Measurements from ENCODE around the gene RNF114.

DNA sequence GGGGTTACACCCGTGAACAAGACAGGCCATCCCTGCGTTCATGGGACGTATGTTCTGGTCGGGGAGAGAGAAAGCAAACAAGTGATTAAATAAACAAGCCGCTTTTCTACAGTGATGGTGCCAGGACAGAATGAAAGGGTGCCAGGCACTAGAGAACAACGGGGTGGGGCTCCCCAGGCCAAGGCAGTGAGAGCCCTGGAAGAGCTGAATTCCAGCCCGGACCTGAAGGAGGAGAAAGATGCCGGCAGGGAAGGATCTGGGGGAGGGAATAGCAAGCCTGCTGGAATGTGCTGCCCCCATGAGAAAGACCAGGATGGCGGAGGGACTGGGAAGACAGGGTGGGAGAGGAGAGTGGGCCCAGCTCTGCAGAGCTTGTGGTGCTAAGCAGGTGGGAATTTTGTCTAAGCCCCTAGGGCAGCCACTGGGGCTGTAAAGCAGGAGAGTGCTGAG is 54.1 kb downstream of the RNF114 start:
- TF ChIP-seq EP300 (conservative IDR thresholded peaks at IDR 0.05; ENCODE audit: poor library complexity, severe bottlenecking), result no peak
- TF ChIP-seq MXI1 (conservative IDR thresholded peaks at IDR 0.05; ENCODE audit: poor library complexity, severe bottlenecking), result no peak
- no peak for TF ChIP-seq SMC3 (conservative IDR thresholded peaks at IDR 0.05; ENCODE audit: poor library complexity)
